NT2/D1 (cell line): Measurements from ENCODE around the gene TSPAN12.

Experiments used
- SUZ12 ChIP-seq: IDR thresholded peaks from 2 replicates; pipeline ENCODE4 v1.6.1; 2011; ENCODE audit not compliant: insufficient read length, insufficient read depth; ENCODE audit errors: extremely low read depth
- ZNF274 ChIP-seq: IDR thresholded peaks from 2 replicates; pipeline ENCODE4 v1.6.1; 2011; ENCODE audit warnings: mild to moderate bottlenecking, low read depth, low read length

DNA sequence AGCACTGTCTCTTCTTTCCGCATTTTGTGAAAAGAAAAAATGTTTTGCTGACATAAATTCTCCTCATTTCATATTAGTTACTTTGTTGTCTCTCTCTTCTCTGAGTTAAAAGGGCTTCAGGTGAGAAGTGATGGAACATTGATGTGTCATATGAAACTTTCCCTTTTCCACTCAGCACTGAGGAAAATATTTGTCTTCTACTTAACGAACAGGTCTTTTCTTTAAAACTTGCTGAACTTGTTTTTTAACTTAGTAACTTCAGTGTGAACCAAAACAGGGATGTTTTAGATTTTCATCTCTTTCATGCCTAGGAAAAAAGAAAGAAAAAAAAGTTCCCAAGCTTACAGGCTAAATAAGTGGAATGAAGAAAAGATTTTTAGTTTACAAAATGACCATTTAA lies 19.0 kb upstream of the TSPAN12 start:
- TF ChIP-seq ZNF274, result no peak
- no peak for TF ChIP-seq SUZ12
